Stimulated activated CD8-positive, alpha-beta memory T cell treated with anti-CD3 and anti-CD28 coated beads, Interleukin-4, amount 100 ng/mL, for 24 hours (primary cell): ENCODE measurements around the gene VPS13D.

Source experiments
- DNase-seq: peaks from one replicate; pipeline ENCODE4 v3.0.0-alpha.2; 2020; ENCODE audit warnings: low read depth

The VPS13D gene

DNA sequence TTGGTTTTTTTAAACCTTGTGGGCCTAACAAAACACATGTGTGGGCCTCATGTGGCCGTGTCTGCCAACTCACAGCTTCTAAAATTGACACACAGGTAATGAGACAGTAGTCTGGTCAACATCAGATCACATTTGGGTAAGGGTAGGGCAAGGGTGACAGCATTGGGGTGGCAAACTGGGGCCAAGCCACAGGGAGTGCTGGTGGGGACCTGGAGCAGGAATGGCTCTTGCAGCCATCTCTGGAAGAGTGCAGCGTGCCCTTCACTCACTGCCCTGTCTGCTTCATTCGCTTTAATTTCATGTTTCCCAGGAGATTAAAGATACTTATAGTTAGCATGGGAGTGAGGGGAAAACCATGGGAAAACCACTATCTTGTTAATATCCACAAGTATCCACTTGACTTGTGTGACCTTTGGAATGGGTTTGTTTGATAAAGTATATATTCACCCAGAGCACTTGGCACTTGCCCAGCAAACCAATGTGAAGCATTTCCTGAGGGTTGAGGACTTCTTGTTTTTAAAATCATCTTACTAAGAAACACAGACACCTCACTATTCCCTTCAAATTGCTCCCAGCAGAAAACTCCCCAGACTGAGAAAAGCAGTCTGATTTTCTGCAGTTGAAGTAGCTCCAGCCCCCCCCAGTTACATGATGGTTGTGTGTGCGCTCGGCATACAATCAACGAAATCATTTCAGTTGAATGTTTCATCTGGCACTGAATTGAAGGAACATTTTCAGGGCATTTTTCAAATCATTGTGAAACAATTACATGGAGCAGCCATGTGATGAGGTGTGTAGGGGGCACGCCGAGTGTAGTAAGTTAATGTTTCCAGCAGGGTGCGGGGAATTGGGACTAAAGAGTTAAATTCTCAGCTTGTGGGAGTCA, 175.7 kb downstream of the VPS13D start:
- no peak for DNase-seq

DNA sequence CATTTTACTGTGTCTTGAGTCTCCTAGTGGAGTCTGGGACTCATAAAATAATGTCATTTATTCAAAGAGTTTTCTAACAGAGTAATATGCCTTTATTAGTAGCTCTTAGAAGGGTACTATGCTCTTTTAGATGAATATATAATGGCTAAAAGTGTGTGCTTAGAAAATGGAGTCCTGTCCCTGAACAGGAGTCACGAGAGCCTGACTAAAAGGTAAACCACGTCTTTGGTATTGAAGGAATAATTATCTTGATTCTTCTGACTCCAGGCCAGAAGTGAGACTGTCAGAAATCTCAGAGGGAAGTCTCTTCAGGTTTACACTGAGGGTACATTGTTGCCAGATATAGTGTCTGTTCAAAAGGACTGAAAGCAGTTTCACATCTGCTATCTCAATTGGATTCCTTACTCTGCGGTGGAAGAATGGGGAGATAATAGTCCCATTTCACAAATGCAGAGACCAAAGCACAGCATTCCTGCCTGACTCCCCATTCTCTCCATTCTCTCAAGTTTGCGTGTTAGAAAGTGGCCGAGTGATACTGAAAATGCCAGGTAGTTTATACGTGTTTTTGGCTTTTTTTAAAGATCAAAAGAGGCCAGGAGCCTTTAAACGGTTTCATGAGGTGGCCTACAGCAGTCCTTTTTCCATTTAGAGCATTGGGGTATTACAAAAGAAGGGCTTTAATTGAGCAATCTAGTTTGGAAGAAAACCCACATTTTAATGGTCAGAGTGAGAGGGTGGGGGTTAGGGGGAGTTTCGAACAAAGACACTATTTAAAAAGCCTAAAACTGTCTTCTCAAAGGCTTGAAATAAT, 176.6 kb downstream of the VPS13D start:
- DNase-seq, result no peak

DNA sequence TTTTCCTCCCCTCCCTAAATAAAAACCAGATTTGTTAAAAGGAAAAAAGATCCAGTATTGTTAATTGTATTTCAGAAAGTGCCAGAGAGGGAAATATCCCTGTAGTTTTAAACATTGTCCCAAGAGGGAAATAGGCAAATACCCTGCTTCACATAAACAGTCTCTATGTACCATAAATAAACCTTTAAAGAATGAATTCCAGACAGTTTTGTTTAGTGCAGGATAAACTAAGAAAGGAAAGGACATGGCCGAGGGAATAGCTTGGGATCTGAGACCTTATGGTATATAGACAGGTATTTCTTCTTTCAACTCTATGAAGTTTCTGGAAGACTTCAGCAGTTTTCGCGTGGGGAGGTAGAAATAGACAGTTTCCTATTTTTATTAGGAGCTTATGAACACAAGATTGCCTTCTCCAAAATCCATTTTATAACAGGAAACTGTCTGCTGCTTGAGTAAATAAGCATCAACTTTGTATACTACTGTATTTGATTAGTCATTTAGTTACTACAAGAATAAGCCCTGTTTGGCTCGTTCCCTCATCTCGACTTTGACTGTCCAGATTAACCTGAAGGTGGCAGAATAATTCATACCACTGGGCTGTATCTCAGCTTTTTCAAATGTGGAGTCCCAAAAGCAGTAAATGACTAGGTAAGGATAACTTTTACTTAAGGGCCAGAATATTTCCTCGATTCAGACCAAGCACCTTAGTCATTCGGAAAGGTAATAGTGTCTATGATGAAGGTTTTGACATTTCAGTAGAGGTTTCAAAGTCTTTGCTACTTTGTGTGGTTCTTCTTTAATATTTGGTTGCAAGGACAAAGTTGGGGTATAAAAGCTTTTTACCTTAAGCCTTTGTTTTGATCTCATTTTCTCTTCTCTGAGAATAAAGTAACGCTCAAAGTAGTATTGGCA, 177.5 kb downstream of the VPS13D start:
- no peak for DNase-seq

DNA sequence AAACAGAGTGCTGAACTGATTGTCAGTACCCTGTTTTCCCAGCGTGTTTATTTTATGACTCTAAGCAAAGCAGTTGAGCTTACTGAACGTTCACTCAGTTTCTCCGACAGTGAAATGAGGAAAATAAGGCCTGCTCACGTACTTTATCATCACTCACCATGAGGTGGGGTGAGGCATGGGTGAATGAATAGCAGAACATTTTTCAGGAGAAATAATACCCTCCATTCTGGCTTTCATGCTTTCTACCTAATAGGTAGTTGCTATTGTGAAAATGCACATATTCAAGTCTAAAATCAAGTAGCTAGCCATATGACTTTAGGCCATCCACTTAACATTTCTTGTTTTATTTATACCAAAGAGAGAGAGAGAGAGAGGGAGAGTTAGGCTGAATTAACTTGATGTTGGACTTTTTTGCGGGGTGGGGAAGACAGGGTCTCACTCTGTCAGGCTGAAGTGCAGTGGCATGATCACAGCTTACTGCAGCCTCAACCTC, 178.2 kb downstream of the VPS13D start:
- no peak for DNase-seq

DNA sequence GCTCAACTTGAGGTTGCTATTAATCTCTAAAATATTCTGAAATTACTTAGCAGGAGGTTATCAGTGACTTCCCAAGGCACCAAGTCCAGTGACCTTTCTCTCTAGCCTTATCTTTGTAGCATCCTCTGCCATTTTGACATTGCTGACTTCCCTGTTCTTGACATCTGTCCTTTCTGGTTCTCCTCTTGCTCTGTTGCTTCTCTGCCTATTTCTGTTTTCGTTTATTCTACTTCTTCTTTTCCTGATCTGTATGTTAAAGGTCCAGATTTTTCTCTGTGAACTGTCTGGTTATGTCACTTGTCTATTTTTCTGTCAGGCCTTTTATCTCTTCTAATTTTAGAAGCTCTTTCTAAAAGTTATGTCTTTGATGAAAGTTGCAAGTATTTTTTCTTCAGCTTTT, 178.8 kb downstream of the VPS13D start:
- no peak for DNase-seq

DNA sequence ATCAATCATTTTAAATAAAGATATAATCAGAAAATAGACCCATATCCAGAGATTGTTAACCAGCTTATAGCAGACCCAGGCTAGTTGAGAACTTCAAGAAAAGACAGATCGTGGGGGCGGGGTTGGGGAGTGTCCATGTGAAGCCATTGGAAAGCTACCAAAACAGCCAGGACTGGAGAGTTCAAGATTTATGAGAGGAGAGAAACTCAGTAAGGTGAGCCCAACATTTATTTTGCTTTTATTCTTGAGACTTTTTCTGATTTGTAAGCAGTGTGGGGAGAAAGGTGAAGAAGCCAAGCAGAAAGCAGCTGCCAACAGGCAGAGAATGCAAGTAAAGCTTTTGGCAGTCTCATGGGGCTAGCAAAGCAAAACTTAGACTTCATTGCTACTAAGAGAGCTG, 179.9 kb downstream of the VPS13D start:
- no peak for DNase-seq

DNA sequence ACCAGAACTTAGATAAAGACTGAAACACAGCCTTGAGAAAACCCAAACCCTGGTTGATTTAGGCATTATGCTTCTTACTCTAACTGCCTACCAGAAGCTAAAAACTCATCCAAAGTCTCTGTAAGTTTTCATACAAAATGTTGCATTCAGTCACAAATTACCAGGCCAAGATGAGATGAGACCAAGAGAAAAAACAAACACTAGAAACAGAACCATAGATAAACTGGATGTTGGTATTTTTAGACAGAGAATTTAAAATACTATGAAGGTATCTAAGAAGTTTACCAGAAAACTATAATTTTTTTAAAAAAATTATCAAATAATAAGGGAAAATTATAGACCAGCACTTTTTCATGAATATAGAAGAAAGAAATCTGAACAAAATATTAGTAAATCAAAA, 180.5 kb downstream of the VPS13D start:
- DNase-seq, result no peak

DNA sequence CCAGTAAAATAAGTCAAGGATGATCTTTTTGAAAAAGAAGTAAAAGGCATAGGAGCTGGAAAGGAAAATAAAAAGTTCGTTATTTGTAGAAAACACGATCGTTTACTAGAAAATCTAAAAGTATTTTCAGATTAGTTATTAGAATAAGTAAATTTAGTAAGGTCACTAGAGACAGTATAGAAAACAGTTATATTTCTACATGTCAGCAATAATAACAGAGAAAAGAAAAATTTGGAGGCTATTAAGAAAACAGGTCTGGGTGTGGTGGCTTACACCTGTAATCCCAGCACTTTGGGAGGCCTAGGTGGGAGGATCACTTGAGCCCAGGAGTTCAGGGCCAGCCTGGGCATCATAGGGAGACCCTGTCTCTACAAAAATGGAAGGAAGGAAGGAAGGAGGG, 181.3 kb downstream of the VPS13D start:
- no peak for DNase-seq

DNA sequence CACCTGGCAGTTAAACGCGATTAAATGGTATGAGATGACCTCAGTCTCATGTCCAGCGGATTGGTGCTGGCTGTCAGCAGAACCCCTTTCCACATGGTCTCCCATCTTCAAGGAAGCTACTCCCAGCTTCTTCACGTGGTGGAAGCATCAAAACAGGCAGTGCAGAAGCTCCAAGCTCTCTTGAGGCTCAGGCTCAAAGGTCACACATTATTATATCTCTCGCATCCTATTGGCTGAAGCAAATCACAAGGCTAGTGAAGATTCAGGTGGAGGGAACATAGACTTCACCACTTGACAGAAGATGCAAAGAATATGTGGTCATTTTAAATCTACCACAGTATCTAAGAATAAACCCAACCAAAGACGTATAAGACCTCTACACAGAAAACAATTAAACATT, 181.9 kb downstream of the VPS13D start:
- DNase-seq, result no peak

DNA sequence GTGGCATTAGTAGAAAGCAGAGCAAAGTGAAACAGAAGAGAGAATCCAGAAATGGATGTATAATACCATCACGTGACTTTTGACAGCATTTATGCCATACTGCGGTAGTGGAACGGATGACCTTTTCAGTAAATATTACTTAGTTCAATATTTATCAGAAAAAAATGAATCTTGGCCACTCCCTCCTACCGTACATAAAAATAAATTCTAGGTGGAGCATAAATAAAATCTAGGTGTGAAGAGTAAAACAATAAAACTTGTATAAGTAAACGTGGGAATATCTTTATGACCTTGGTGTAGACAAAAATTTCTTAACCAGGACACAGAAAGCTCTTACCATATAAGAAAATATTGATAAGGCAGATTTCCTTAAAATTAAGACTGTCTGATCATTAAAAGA, 182.6 kb downstream of the VPS13D start:
- DNase-seq, result no peak

DNA sequence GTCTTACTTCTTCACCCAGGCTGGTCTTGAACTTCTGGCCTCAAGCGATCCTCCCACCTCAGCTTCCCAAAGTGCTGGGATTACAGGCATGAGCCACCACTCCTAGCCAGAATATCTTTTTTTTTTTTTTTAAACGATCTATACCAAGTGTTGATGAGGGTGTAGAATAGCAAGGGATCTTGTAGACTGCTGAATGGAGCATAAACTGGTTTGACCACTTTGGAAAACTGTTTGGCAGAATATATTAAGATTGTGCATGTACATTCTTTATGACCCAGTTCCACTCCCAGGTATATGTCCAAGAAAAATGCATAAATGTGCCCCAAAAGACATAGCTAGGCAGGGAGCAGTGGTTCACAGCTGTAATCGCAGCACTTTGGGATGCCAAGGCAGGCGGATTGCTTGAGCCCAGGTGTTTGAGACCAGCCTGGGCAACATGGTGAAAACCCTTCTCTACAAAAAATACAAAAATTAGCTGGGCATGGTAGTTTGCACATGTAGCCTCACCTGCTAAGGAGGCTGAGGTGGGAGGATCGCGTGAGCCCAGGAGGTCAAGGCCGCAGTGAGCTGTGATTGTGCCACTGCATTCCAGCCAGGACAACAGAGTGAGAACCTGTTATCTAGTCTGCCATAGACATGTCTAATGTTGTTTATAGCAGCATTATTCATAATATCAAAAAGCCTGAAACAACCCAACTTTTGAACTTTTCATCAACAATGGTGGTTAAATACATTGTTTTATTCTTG, 184.0 kb downstream of the VPS13D start:
- no peak for DNase-seq

DNA sequence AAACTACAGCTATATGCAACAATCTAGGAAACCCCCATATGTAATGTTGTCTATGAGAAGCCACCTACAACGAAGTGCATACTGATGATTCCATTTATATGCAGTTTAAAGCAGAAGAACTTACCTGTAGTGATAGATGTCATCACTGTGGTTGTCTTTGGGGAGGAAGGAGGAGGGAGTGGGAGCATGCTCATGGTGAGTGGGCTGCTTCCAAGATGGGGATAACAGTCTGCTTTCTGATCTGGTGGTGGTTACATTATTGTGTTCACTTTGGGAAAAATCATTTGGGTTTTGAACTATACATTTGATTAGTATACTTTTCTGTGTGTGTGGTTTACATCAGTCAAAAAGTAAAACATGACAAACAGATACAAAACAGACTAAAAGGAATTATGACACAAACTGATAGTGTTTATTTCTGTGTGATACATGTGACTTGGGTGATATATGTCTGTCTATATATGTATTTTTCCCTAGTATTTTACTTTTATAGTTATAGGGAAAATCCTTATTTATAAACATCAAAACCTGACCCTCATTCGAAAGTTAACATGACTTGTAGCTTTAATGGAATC, 184.7 kb downstream of the VPS13D start:
- DNase-seq, result no peak

DNA sequence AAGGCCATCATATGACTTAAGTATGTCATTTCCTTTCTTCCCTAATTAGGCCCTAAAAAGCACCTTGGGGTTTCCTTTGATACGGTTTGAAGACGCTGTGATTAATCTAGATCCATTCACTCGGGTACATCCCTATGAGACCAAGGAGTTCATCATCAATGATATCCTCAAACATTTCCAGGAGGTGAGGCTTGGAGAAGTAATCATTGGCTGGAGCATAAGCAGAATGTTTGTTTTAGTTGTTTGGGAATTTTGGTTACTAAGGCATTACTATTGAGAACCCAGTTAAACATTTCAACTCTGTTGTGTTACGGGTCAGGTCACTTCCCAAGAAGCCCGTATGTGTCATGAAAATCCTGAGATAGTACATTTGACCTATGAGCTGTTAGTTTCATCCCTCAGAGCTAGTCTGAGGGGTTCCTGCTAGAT, 185.2 kb downstream of the VPS13D start:
- no peak for DNase-seq

DNA sequence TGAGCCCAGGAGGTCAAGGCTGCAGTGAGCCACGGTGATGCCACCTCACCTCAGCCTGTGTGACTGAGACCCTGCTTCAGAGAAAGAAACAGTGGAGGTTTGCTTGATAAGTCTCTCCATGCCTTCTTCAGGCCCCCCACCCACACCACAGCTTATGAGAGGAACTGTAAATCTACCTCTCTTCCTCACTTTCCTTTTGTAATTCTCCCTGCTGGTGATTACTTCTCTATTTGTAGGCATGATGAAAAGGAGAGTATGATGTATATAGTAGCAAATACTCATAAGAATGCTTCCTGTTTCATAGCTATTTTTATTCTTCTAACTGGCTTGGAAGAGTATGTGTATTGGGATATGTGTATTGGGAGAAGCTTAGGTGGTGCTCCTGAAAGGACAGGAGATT, 186.3 kb downstream of the VPS13D start:
- no peak for DNase-seq

DNA sequence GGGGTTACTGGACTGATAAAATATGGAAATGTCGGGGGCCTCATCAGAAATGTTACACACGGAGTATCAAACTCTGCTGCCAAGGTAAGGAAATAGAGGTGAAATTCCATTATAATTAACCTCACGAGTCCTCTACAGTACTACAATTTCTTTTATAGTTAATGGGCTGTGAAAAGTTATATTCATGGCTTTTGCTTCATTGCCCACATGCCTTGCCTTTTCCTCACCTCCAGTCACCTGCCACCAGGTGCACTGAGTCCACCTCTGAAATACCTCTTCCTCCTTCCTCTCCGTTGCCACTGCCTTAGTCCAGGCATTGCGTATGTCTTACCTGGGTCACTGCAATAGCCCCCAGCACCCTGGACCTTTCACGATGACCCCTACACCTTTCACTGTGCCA, 186.9 kb downstream of the VPS13D start:
- no peak for DNase-seq

DNA sequence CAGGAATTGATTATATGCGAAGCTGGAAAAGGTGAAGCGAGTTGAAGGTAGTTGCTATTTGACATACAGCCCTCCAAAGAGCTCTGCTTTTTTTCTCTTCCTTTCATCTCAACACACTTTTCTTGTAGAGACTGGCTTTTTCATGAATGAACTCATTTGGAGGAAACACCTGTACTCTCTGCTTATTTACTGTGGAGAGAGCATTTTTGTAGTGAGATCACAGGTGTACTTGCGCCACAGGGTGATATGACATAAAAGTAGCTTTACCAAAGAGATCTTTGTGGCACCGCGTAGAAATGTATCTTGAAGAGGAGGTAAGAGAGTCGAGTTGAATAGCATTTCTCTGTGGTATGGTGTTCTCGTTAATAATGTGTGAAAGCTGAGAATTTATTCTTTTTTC, 187.6 kb downstream of the VPS13D start:
- no peak for DNase-seq

DNA sequence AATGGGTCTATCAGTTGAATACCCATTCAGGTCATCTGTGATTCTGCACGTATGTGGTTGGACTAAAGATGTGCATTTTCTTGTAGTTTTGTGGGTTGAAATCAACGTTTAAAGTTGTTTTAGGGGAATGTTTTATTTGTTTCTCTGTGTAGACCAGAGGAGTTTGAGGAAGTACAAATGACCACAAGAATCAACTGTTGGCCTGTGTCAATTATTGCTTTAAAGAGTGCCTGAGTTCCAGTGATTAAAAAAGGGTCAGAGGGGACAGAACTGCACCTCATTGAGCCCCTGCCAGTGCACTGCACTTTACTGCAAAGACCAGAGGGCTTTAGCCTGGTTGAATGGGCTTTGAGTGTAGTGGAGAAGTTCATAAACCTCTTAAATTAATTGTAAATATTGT, 190.3 kb downstream of the VPS13D start:
- no peak for DNase-seq

DNA sequence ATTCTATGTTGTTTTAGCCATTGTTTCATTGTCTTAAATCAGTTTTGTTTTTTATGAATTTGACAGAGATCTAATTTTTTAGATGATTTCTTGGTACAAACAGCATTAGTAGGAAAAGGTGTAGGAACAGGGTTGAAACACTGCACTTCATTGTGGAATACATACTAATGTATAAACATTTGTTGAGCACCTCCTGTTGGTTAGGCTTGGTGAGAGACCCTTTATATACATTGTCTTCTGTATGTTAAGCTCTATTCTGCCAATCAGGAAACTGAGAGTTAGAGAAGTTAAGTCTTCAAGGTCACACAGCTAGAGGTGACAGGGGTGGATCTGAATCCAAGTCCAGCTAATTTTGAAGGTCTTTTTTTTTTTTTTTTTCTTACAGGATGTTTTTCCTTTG, 192.7 kb downstream of the VPS13D start:
- no peak for DNase-seq

DNA sequence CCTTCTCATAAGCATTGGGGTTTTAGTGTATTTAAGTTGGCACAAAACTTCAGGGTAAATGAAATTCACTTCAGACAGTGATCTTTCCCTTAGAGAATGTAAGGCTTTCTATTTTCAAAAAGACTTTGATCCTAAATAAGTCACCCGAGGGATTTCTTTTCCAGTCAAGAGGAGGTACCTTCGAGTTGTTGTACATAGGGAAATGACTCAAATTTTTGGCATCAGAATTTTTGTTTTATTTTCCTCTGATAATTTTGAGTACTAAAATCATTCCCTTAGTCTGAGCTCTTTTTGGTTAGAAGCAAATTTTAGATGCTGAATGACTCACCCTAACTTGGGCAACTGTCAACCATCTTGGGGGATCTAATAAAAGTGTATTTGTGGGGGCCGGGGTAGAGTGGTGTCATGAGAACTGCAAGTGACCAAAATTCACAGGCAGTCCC, 194.3 kb downstream of the VPS13D start:
- DNase-seq, result no peak

DNA sequence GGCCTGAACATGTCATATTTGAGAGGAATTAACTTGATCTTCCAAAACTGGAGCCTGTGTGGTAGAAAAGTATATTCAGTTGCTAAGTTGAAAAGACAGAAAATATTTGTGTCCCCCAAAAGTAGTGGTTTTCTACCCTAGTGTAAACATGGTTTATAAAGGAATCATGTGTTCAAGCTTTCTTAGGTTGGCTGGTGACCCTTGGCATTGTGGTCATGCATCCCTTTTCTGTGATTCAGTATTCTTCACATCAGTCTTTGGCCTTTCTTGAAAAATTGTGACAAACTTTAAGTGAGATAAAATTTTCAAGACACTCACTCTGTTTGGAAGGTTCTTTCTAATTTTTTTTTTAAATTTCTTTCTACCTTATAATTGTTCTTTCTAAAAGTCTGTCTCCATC, 195.0 kb downstream of the VPS13D start:
- DNase-seq, result no peak

DNA sequence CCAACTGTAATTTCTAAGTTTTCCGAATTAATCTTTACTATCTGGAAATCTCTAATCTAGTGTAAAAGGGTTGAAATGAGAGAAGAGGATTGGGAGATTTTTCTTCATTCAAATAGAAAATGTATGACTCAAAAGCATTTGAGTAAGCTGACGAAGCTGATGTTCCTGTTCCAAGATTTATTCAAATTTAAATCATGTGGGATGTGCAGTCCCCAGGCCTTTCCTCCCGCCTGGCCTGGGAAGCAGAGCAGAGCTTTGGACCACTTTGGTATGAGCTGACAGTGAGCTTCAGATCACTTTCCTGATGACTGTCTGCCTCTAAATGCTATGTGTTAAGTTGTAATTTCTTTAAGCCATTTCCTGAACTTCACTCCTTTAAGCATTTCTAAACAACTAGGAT, 196.2 kb downstream of the VPS13D start:
- no peak for DNase-seq
